ENCODE results near the gene GTF3C2. TPM values are rescaled to one million over a fixed set of nuclear protein-coding genes. Genes with fewer than 3 reads are reported as not detected.

Gene GTF3C2
- total and polyA plus RNA-seq, 2 of the 13 experiments (the other 11 are each of a cell fraction or from before 2014, with no cell fraction given): 77.5 to 130 TPM

- TF ChIP-seq GABPB1 (CRISPR knock-in tag; IDR thresholded peaks at IDR 0.05) (no peak), YEATS2 (CRISPR knock-in tag; IDR thresholded peaks at IDR 0.05; ENCODE audit: borderline replicate concordance) (peak; percentile 10; the same call in 1 of the 2 replicates), MED1 (CRISPR knock-in tag; IDR thresholded peaks at IDR 0.05) (0 out of 2 replicates have a peak, but pooled peaks have one; percentile 48)
These were observed 22.8 kb upstream of the GTF3C2 start (continued) for GRCh38 chr2:27379383-27379835.

GRCh38 chr2:27378809-27379290, 22.3 kb upstream of the GTF3C2 start:
- peaks cover 3% of the 10 kb centered on the region; the same call in 1 of the 2 replicates for H4K20me1 ChIP-seq (ENCODE audit: insufficient read depth, low read length)
- CTCF ChIA-PET (ENCODE audit: low intra/inter-chr PET ratio, low total read pairs): interaction anchor here (0.8 kb wide), 1 partner anchor 58 kb away, joined by 3 read pairs; no protein-coding TSS in a partner anchor
- peaks cover 47 to 71% of the 10 kb centered on the region in 2 experiments for H3K36me3 ChIP-seq (replicated peaks in 1 of 2; ENCODE audit: control insufficient read depth in 1 of 2, insufficient read depth in 2 of 2, low read length in 2 of 2)
- H2AFZ ChIP-seq (ENCODE audit: low read length): no peak overlapping the region
- no peaks in the 10 kb centered on the region for H3K9me3 ChIP-seq (ENCODE audit: low read length)
- 96% methylated on average over 6 of the region's 9 CpGs for WGBS (ENCODE audit: low lambda C conversion rate)
- no peaks in the 10 kb centered on the region for H3K27me3 ChIP-seq (ENCODE audit: control insufficient read depth in 1 of 2, insufficient read depth in 2 of 2, low read length in 2 of 2)
- no TSS peak for BruUV-seq (replicated peaks)
- H3K27ac ChIP-seq (ENCODE audit: extremely low read length, insufficient read depth, low read length): peak overlapping the region; percentile 85
- in situ Hi-C loops (cut with HindIII; ENCODE audit: extremely low pct_ligation_motif_present, low pct_unique_long_range_greater_than_20kb): no loop called here
- H3K9ac ChIP-seq (ENCODE audit: insufficient read depth, low read depth, low read length): peak overlapping the region; percentile 75; the same call in 1 of the 2 replicates
- peaks cover 26% of the 10 kb centered on the region for H3K4me1 ChIP-seq (ENCODE audit: insufficient read depth, low read length)
- no peak for ATAC-seq
- peaks cover 4% of the 10 kb centered on the region for H3K79me2 ChIP-seq (ENCODE audit: insufficient read depth, low read length)
- H3K4me3 ChIP-seq (replicated peaks in 1 of 3; ENCODE audit: insufficient read depth in 1 of 3, low read depth in 2 of 3, low read length in 3 of 3): peak overlapping the region in 1 of 3 experiments; percentile 75; a peak in 1 of 6 replicates
- no peak for FAIRE-seq
- intact Hi-C loops (cut with micrococcal nuclease; ENCODE audit: unreplicated experiment): loop anchor here (1.0 to 10.0 kb wide), 2 partner anchors 58 to 124 kb away; no protein-coding TSS in a partner anchor
- no peak for DNase-seq (ENCODE audit: low spot score)
- H3K4me2 ChIP-seq (ENCODE audit: low read depth, low read length): peak overlapping the region; percentile 90
- POLR2A ChIA-PET: interaction anchor here (1.2 to 5.1 kb wide), 8 partner anchors 8 to 86 kb away, joined by 3 to 38 read pairs (median 14); partner anchors contain the start of genes EIF2B4, GTF3C2, MPV17 and PPM1G
- TF ChIP-seq NFIC (IDR thresholded peaks at IDR 0.05; ENCODE audit: low read length): 0 out of 2 replicates have a peak, but pooled peaks have one; percentile 1
- no peak for TF ChIP-seq LRRFIP1 (CRISPR knock-in tag; conservative IDR thresholded peaks at IDR 0.05)
- TF ChIP-seq AKAP8 (CRISPR knock-in tag; IDR thresholded peaks at IDR 0.05): no peak
- no peak for TF ChIP-seq NFAT5 (CRISPR knock-in tag; IDR thresholded peaks at IDR 0.05)
- TF ChIP-seq ZBTB33 (CRISPR knock-in tag; IDR thresholded peaks at IDR 0.05): no peak
- TF ChIP-seq ZBTB49 (CRISPR knock-in tag; IDR thresholded peaks at IDR 0.05; ENCODE audit: borderline replicate concordance): no peak
